ENCODE data around the gene AP2M1.
"Not testable (repeated sequence)": the region's sequence is repeated elsewhere in the genome, so short reads cannot be mapped to it uniquely, and the experiment has no call there.

AP2M1 gene

GRCh38 chr3:184174646-184175492 lies at the start of gene AP2M1:
Gene AP2M1, plus strand, starts transcription at chr3:184174855. Its CDS starts 2,139 bp downstream, at chr3:184176994.
- DNase-seq, result peak; percentile 98

- no peak for DNase-seq
Measured at GRCh38 chr3:184126006-184126405, 48.6 kb upstream of the AP2M1 start.

GRCh38 chr3:184129012-184129411 lies 45.6 kb upstream of the AP2M1 start:
- peak; percentile 54 for DNase-seq

- no peak for DNase-seq
Measured at GRCh38 chr3:184132945-184133344, 41.7 kb upstream of the AP2M1 start.

- DNase-seq, result peak; percentile 89
Measured at GRCh38 chr3:184133840-184134745, 40.6 kb upstream of the AP2M1 start.

GRCh38 chr3:184134746-184135148 lies 39.9 kb upstream of the AP2M1 start:
- DNase-seq, result no peak

- DNase-seq, result peak; percentile 93
Measured at GRCh38 chr3:184135149-184135910, 39.3 kb upstream of the AP2M1 start, which contains the start of gene EIF2B5. Gene EIF2B5, plus strand, starts transcription at chr3:184135358. Its CDS starts 28 bp downstream, at chr3:184135386.

GRCh38 chr3:184135911-184136260 lies 38.8 kb upstream of the AP2M1 start:
- no peak for DNase-seq

- DNase-seq, result no peak
Measured at GRCh38 chr3:184140436-184140835, 34.2 kb upstream of the AP2M1 start.

- no peak for DNase-seq
Measured at GRCh38 chr3:184142199-184142598, 32.5 kb upstream of the AP2M1 start.

GRCh38 chr3:184143327-184143726 lies 31.3 kb upstream of the AP2M1 start:
- DNase-seq, result no peak

- DNase-seq, result no peak
Measured at GRCh38 chr3:184144505-184144904, 30.1 kb upstream of the AP2M1 start.

GRCh38 chr3:184145111-184145524 lies 29.5 kb upstream of the AP2M1 start:
- peak; percentile 80 for DNase-seq

GRCh38 chr3:184145751-184146270 lies 28.8 kb upstream of the AP2M1 start:
- no peak for DNase-seq

GRCh38 chr3:184148076-184148475 lies 26.6 kb upstream of the AP2M1 start:
- no peak for DNase-seq

- DNase-seq, result no peak
Measured at GRCh38 chr3:184149123-184149522, 25.5 kb upstream of the AP2M1 start.

GRCh38 chr3:184149770-184150169 lies 24.9 kb upstream of the AP2M1 start:
- not testable (repeated sequence) for DNase-seq

GRCh38 chr3:184154885-184155643 lies 19.6 kb upstream of the AP2M1 start, which contains the start of gene DVL3:
Gene DVL3, plus strand, starts transcription at chr3:184155377. Its CDS starts 259 bp downstream, at chr3:184155636.
- DNase-seq, result peak; percentile 78

GRCh38 chr3:184155644-184156521 lies 18.8 kb upstream of the AP2M1 start:
- DNase-seq, result peak; percentile 71

- no peak for DNase-seq
Measured at GRCh38 chr3:184156522-184156955, 18.1 kb upstream of the AP2M1 start.

GRCh38 chr3:184157206-184157605 lies 17.4 kb upstream of the AP2M1 start:
- no peak for DNase-seq
